Uterus (tissue), 2 donors: Measurements from ENCODE around the gene SYNGAP1.
"Not testable (repeated sequence)": the region's sequence is repeated elsewhere in the genome, so short reads cannot be mapped to it uniquely, and the experiment has no call there.

Source experiments
- POLR2A ChIP-seq, 2 donors: fragments of 450-650 bp; IDR thresholded peaks; one replicate each; pipeline ENCODE4 v1.6.1; 2016; ENCODE audit warnings: antibody characterized with exemption in 2 of 2, mild to moderate bottlenecking in 1 of 2, moderate library complexity in 1 of 2
- TF ChIP-seq, protein P1 (sequence below), 4 experiments: fragments of 200-600 bp in 2 of 4; fragments of 450-650 bp in 2 of 4; sonication (generic) in 2 of 4; IDR thresholded peaks; one replicate each; pipeline ENCODE4 v1.5.1; 2016 to 2019; ENCODE audit warnings: antibody characterized with exemption in 4 of 4, mild to moderate bottlenecking in 2 of 4, moderate library complexity in 1 of 4

- TF ChIP-seq, protein P1, sequence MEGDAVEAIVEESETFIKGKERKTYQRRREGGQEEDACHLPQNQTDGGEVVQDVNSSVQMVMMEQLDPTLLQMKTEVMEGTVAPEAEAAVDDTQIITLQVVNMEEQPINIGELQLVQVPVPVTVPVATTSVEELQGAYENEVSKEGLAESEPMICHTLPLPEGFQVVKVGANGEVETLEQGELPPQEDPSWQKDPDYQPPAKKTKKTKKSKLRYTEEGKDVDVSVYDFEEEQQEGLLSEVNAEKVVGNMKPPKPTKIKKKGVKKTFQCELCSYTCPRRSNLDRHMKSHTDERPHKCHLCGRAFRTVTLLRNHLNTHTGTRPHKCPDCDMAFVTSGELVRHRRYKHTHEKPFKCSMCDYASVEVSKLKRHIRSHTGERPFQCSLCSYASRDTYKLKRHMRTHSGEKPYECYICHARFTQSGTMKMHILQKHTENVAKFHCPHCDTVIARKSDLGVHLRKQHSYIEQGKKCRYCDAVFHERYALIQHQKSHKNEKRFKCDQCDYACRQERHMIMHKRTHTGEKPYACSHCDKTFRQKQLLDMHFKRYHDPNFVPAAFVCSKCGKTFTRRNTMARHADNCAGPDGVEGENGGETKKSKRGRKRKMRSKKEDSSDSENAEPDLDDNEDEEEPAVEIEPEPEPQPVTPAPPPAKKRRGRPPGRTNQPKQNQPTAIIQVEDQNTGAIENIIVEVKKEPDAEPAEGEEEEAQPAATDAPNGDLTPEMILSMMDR (IDR thresholded peaks at IDR 0.05): not testable (repeated sequence)
- TF ChIP-seq POLR2A (IDR thresholded peaks at IDR 0.05): not testable (repeated sequence)
These were observed 48.0 kb upstream of the SYNGAP1 start for GRCh38 chr6:33371901-33372300.
